Measurements from ENCODE around the gene CACNA1H. TPM values are rescaled to one million over a fixed set of nuclear protein-coding genes. Genes with fewer than 3 reads are reported as not detected.
"Not testable (repeated sequence)": the region's sequence is repeated elsewhere in the genome, so short reads cannot be mapped to it uniquely, and the experiment has no call there.

The CACNA1H gene
- polyA plus RNA-seq, 3 donors from 2014 or later: 0.22 TPM; not detected in 2

DNA sequence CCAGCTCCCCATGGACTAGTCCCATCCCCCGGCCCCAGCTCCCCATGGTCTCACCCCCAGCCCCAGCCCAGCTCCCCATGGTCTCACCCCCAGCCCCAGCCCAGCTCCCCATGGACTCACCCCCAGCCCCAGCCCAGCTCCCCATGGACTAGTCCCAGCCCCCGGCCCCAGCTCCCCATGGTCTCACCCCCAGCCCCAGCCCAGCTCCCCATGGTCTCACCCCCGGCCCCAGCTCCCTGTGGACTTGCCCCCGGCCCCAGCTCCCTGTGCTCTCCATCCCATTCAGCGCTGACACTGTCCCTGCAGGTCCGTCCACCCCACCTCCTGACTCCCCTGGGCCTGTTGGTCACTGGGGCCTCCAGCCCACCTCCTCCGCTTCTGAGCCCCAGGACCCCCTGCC, 78.4 kb downstream of the CACNA1H start:
- not testable (repeated sequence) for H3K27ac Mint-ChIP-seq; H3K4me1 Mint-ChIP-seq; H3K4me3 Mint-ChIP-seq; H3K27me3 Mint-ChIP-seq (ENCODE audit: low read depth in 3 of 3); H3K36me3 Mint-ChIP-seq; H3K9me3 Mint-ChIP-seq; DNase-seq

DNA sequence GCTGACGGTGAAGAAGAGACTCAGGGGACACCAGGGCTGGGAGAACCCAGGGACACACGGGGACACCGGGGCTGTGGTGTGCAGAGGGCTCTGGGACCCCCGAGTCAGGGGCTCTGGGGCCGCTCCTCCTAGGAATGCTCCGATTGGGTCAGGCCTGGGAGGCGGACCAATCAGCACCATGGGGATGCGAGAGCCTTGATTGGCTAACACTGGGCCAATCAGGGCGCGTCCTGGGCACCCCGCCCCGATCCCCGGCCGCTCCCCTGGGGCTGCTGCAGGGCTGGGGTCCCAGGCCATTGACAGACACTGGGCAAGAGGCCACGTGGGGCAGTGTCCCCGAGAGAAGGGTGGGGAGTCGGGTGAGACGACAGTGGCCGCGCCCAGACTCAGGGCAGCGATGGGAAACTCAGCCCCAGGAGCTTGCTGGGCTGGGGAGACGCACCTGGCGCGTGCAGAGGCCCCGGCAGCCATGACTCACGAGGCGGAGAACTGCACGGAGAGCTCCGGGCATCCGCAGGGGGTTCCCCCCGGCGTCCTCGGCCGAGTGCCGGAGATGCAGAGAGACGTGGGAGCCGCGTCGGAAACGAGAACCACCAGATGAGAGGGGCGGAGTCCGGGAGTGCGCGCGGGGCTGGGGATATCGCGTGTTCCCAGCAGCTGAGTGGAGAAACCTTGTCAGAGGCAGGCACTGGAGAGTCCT, 79.3 kb downstream of the CACNA1H start:
- H3K4me1 Mint-ChIP-seq; H3K27ac Mint-ChIP-seq; H3K27me3 Mint-ChIP-seq (ENCODE audit: low read depth in 3 of 3); DNase-seq; H3K36me3 Mint-ChIP-seq; H3K4me3 Mint-ChIP-seq; H3K9me3 Mint-ChIP-seq: not testable (repeated sequence)

DNA sequence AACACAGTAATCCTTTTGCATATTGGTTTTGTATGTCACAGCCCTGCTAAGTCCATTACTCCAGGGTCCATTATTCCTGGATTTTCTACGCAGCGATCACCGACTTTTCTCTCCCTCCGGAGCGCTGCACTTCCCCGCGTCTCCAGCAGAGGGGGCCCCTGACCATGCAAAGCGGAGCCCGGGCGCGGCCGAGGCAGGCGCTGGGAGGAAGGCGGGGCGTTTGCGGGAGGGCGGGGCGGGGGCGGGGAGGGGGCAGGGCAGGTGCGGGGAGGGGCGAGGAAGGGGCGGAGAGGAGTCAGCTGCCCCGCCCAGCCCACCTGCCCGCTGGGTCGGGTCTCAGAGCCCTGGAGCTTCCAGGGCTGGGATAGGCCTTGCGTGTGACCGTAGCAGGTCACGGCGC, 83.8 kb downstream of the CACNA1H start:
- H3K27me3 Mint-ChIP-seq (ENCODE audit: low read depth in 3 of 3); H3K27ac Mint-ChIP-seq; H3K9me3 Mint-ChIP-seq; H3K4me3 Mint-ChIP-seq; DNase-seq; H3K36me3 Mint-ChIP-seq; H3K4me1 Mint-ChIP-seq: not testable (repeated sequence)

DNA sequence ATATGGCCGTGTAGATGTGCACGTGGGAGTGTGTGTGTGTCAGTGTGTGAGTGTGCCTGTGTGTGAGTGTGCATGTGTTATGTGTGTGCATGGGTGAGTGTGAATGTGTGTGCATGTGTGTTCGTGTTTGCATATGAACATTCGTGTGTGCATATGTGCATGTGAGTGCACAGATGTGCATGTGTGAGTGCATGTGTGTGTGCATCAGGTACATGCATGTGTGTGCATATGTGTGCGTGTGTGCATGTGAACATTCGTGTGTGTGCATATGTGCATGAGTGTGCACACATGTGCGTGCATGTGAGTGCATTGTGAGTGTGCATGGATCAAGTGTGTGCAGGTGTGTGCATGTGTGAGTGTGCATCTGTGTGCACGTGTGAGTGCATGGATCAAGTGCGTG, 85.1 kb downstream of the CACNA1H start:
- no peak for DNase-seq
- peak overlapping the region in 4 of 6 donors; percentile 9 to 40 (median 22) for H3K27ac Mint-ChIP-seq
- H3K4me1 Mint-ChIP-seq: peaks cover 0 to 3% of the 10 kb centered on the region in 2 donors
- H3K9me3 Mint-ChIP-seq: no peaks in the 10 kb centered on the region
- H3K4me3 Mint-ChIP-seq: peak overlapping the region in 1 of 5 donors; percentile 44
- H3K27me3 Mint-ChIP-seq (ENCODE audit: low read depth in 3 of 3): no peaks in the 10 kb centered on the region
- no peaks in the 10 kb centered on the region for H3K36me3 Mint-ChIP-seq

DNA sequence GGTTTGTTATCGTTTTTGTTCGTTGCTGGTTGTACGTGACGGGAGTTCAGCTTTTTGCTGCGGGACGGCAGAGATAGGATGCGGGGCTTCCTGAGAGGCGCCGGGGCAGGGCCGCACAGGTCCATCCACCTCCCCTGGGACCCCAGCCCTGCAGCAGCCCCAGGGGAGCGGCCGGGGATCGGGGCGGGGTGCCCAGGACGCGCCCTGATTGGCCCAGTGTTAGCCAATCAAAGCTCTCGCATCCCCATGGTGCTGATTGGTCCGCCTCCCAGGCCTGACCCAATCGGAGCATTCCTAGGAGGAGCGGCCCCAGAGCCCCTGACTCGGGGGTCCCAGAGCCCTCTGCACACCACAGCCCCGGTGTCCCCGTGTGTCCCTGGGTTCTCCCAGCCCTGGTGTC, 86.0 kb downstream of the CACNA1H start:
- not testable (repeated sequence) for H3K4me3 Mint-ChIP-seq; H3K4me1 Mint-ChIP-seq; DNase-seq; H3K27me3 Mint-ChIP-seq (ENCODE audit: low read depth in 3 of 3); H3K9me3 Mint-ChIP-seq; H3K36me3 Mint-ChIP-seq; H3K27ac Mint-ChIP-seq

DNA sequence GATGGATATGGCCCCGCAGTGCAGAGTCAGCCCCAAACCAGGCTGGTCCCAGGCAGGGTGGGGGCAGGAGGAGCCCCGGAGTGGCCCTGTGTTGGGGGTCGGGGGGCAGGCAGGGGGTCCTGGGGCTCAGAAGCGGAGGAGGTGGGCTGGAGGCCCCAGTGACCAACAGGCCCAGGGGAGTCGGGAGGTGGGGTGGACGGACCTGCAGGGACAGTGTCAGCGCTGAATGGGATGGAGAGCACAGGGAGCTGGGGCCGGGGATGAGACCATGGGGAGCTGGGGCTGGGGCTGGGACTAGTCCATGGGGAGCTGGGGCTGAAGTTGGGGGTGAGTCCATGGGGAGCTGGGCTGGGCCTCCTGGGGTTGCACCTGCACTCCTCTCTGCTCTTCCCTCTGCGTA, 86.7 kb downstream of the CACNA1H start:
- H3K36me3 Mint-ChIP-seq; H3K27me3 Mint-ChIP-seq (ENCODE audit: low read depth in 3 of 3); H3K27ac Mint-ChIP-seq; H3K9me3 Mint-ChIP-seq; DNase-seq; H3K4me1 Mint-ChIP-seq; H3K4me3 Mint-ChIP-seq: not testable (repeated sequence)

DNA sequence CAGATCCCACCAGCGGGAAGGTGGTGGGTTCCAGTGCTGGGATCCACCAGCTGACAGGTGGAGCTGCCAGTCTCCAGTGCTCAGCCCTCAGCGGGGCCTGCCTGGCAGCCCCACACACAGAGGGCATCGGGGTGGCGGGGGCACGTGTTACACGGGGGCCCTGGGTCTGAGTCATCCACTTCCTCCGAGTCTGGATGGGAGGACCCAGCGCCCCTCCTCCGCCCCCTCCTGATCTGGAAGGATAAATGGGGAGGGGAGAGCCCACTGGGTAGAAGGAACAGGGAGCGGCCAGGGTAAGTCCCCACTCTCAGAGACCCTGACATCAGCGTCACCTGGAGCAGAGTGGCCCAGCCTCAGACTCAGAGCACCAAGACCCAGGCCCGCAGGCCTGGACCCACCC, 87.5 kb downstream of the CACNA1H start, which contains the start of gene TPSAB1:
Gene TPSAB1 (plus strand): TSS at position 270 of the 400 bp plus-strand sequence. CDS start 234 bp downstream, outside the sequence.
- H3K27ac Mint-ChIP-seq; H3K36me3 Mint-ChIP-seq; H3K4me3 Mint-ChIP-seq; DNase-seq; H3K27me3 Mint-ChIP-seq (ENCODE audit: low read depth in 3 of 3); H3K9me3 Mint-ChIP-seq: not testable (repeated sequence)
- H3K4me1 Mint-ChIP-seq: peaks cover 7 to 12% of the 10 kb centered on the region in 2 donors

DNA sequence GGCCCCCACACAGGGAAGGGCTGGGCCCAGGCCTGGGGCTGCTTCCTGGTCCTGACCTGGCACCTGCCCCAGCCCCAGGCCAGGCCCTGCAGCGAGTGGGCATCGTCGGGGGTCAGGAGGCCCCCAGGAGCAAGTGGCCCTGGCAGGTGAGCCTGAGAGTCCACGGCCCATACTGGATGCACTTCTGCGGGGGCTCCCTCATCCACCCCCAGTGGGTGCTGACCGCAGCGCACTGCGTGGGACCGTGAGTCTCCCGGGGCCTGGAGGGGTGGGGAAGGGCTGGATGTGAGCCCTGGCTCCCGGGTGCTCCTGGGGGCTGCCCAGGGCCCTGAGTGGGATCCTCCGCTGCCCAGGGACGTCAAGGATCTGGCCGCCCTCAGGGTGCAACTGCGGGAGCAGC, 88.2 kb downstream of the CACNA1H start:
- H3K4me3 Mint-ChIP-seq; H3K9me3 Mint-ChIP-seq; H3K27ac Mint-ChIP-seq; H3K36me3 Mint-ChIP-seq; H3K27me3 Mint-ChIP-seq (ENCODE audit: low read depth in 3 of 3); DNase-seq: not testable (repeated sequence)
- peaks cover 11 to 16% of the 10 kb centered on the region in 2 donors for H3K4me1 Mint-ChIP-seq

DNA sequence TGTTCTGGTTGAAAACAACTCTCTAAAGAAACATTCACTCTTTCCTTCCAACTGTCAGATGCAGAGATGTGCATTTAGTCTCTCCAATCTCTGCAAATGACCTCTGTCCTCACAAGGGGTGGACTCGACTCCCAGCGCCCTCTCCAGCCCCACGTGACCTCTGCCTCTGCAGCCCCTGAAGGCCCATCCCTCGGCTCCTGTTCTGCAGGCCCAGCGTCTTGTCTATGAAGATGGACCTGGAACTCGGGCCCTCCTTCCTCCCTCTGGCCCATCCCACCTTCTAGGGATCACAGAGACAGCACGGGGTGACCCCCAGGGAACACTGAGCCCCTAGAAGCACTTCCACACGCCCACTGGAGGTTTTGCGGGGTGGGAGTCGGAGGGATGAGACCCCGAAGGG, 90.5 kb downstream of the CACNA1H start:
- not testable (repeated sequence) for H3K9me3 Mint-ChIP-seq, H3K36me3 Mint-ChIP-seq, H3K27ac Mint-ChIP-seq

DNA sequence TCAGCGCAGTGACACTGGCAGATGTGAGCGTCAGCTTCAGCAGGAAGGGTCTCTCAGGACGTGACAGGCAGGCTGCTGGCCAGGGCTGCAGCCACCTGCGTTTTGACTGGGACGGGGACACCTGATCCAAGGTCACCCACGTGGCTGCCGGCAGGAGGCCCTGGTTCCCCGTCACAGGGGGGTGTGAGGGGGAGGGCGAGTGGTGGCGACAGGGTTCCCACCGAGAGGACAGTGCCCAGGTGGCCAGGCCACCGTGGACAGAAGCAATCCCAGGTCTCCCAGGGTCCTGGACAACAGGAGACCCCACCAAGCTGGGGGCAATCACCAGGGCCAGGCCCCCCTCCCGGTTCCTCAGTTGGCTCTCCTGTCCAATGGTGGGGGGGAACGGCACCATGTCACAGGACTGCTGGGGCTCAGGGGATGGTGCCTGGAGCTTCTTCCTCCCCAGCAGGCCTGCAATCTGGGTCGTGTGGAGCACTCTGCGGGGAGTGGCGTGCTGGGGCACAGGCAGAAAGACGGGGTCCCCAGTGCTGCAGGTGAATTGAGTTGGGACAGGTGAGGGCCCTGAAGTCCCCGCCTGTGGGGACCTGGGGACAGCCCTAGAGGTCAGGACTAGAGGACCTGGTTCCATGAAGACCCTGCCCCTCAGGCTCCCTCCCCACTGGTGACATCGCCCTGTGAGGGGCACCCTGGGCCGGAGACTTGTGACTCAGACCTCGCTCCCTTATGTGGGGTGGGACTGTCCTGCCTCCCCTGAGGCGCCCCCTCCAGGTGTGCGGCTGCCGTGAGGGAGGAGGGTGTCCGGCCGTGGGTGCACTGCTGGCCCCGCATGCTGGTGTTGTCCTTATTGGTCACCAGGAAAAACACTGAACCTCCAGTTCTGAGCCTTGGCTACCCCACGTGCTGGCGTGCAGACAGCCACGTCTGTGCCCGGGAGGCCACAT, 91.3 kb downstream of the CACNA1H start:
- not testable (repeated sequence) for H3K36me3 Mint-ChIP-seq; H3K27ac Mint-ChIP-seq; DNase-seq; H3K9me3 Mint-ChIP-seq; H3K4me3 Mint-ChIP-seq; H3K27me3 Mint-ChIP-seq (ENCODE audit: low read depth in 3 of 3)
- peaks cover 11 to 20% of the 10 kb centered on the region in 2 donors for H3K4me1 Mint-ChIP-seq

More for the DNA sequence above, 90.5 kb downstream of the CACNA1H start:
- H3K27me3 Mint-ChIP-seq (ENCODE audit: low read depth in 3 of 3); H3K4me3 Mint-ChIP-seq; DNase-seq: not testable (repeated sequence)
- H3K4me1 Mint-ChIP-seq: peaks cover 11 to 20% of the 10 kb centered on the region in 2 donors

DNA sequence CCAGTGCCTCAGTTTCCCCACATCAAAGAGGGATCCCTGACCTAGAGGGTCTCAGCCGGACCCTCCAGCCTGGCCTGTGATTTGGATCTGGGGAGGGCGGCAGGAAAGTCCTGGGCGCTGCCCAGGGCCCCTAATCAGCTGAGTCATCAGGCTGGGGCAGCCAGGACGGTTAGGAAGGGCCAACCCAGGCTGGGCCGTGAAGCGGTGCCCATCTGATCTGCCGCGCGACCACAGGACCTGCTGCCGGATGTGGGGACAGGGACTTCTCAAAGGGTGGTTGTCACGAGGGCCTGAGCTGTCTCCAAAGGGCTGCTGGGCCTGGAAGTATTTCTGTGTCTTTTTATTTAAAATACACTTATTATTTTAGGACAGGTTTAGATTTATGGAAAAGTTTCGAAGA, 92.0 kb downstream of the CACNA1H start:
- peak overlapping the region in 3 of 5 donors; percentile 22 to 33 (median 26) for H3K4me3 Mint-ChIP-seq
- H3K4me1 Mint-ChIP-seq: peaks cover 11 to 20% of the 10 kb centered on the region in 2 donors
- H3K27me3 Mint-ChIP-seq (ENCODE audit: low read depth in 3 of 3): peaks cover 4% of the 10 kb centered on the region in 3 donors
- no peaks in the 10 kb centered on the region for H3K36me3 Mint-ChIP-seq
- no peaks in the 10 kb centered on the region for H3K9me3 Mint-ChIP-seq
- peak overlapping the region in 3 of 6 donors; percentile 31 to 49 (median 34) for H3K27ac Mint-ChIP-seq
- DNase-seq: peak; percentile 36 to 60 (median 45)

DNA sequence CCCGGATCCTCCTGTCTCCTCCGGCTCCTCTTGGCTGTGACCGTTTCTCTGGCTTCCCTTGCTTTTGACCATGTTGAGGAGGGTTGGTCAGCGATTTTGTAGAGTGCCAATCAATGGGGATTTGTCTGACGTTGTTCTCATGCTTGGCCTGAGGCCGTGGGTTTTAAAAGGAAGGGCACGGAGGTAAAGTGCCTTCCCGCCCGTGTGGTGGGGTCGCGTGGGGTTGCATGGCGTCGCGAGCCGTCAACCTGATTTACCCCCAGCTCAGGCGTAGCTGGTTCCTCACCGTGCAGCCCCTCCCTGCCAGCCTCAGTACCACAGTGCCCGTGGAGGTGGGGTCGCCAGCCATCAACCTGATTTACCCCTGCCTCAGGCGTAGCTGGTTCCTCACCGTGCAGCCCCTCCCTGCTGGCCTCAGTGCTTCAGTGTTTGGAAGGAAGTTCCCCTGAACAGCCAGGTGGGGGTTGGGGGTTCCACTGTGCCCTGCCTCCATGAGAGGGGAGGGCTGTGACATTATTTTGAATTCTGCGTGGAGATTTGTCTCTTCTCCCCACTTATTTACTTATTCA, 92.6 kb downstream of the CACNA1H start:
- H3K4me1 Mint-ChIP-seq: peaks cover 11 to 20% of the 10 kb centered on the region in 2 donors
- peak overlapping the region; percentile 22 to 61 (median 46) for H3K4me3 Mint-ChIP-seq
- peaks cover 4% of the 10 kb centered on the region in 3 donors for H3K27me3 Mint-ChIP-seq (ENCODE audit: low read depth in 3 of 3)
- DNase-seq: no peak
- H3K27ac Mint-ChIP-seq: peak overlapping the region in 3 of 6 donors; percentile 49 to 82 (median 80)
- no peaks in the 10 kb centered on the region for H3K9me3 Mint-ChIP-seq
- H3K36me3 Mint-ChIP-seq: no peaks in the 10 kb centered on the region

DNA sequence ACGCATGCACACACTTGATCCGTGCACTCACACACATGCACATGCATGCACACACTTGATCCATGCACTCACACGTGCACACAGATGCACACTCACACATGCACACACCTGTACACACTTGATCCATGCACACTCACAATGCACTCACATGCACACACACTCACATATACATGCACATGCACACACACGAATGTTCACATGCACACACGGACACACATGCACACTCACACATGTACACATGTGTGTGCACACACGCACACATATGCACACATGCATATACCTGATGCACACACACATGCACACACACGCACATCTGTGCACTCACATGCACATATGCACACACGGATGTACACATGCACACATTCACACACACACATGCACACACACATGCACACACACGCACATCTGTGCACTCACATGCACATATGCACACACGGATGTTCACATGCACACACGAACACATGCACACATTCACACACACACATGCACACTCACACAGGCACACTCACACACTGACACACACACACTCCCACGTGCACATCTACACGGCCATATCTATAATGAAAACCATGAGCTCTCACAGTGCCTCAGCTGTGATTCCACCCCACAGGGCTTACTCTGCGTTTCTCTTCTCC, 95.1 kb downstream of the CACNA1H start:
- Mint-ChIP-seq H3K27ac (peak overlapping the region in 1 of 6 donors; percentile 55), H3K4me1 (peaks cover 11 to 20% of the 10 kb centered on the region in 2 donors)
- DNase-seq; H3K36me3 Mint-ChIP-seq; H3K27me3 Mint-ChIP-seq (ENCODE audit: low read depth in 3 of 3); H3K4me3 Mint-ChIP-seq; H3K9me3 Mint-ChIP-seq: not testable (repeated sequence)
